ENCODE results near the gene MMS19.

DNA sequence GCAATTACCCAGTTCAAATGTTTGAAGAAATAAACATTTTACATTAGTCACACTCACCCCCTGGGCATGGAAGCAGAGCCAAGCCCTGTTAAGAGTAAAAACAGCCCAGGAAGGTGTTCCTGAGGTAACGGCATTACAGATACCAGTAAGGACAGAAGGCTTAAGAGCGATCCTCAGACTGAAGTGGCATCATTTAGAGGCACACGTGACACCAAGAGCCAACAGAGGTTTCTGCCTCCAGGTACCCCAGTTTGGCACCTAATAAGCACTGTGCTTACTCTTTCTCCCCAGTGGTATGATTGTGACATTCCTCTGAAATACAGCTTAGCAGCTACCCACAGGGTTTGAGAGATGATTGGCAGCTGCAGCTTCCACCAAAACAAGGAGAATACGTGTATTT, 17.2 kb downstream of the MMS19 start:
- TF ChIP-seq, protein P1, sequence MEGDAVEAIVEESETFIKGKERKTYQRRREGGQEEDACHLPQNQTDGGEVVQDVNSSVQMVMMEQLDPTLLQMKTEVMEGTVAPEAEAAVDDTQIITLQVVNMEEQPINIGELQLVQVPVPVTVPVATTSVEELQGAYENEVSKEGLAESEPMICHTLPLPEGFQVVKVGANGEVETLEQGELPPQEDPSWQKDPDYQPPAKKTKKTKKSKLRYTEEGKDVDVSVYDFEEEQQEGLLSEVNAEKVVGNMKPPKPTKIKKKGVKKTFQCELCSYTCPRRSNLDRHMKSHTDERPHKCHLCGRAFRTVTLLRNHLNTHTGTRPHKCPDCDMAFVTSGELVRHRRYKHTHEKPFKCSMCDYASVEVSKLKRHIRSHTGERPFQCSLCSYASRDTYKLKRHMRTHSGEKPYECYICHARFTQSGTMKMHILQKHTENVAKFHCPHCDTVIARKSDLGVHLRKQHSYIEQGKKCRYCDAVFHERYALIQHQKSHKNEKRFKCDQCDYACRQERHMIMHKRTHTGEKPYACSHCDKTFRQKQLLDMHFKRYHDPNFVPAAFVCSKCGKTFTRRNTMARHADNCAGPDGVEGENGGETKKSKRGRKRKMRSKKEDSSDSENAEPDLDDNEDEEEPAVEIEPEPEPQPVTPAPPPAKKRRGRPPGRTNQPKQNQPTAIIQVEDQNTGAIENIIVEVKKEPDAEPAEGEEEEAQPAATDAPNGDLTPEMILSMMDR (IDR thresholded peaks at IDR 0.05) = no peak
- no peak for TF ChIP-seq POLR2A (IDR thresholded peaks at IDR 0.05)
